HG03025 (cell line): ENCODE data around the gene LCT.

Experiments used
- ATAC-seq: cut with Tn5 transposase; IDR thresholded peaks from one replicate; pipeline ENCODE4 v1.9.1; 2021; ENCODE audit warnings: mild to moderate bottlenecking, moderate library complexity; ENCODE audit not compliant: unreplicated experiment, low FRiP score

Gene LCT

GRCh38 chr2:135744760-135745314, 92.1 kb downstream of the LCT start:
- ATAC-seq: no peak

GRCh38 chr2:135743860-135744259, 93.1 kb downstream of the LCT start:
- no peak for ATAC-seq

DNA sequence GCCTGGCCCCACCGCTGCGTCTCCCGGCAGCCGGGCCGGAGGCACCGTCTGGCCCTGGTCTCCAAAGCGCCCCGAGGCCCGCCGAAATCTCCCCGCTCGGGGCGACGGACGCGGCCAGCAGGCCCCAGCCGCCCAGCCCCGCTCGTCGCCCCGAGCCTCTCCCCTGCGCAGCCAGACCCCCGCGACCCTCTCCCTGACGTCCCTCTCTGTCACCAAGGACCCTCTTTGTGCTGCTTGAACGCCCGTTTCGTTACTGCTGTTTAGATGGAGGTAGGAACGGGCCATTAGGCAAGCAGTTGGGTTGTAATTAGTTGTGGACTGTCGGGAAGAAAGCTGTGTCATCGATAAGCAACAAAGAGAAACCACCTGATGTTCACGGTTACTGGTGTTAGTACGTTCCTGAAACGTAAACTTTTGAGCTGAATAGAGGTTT, 94.6 kb downstream of the LCT start:
- ATAC-seq: peak; percentile 23

- peak; percentile 88 for ATAC-seq
Observed at GRCh38 chr2:135741395-135742324, 95.3 kb downstream of the LCT start, which contains the start of gene UBXN4. Gene UBXN4, plus strand, starts transcription at chr2:135741855. Its CDS starts 75 bp downstream, at chr2:135741930.

DNA sequence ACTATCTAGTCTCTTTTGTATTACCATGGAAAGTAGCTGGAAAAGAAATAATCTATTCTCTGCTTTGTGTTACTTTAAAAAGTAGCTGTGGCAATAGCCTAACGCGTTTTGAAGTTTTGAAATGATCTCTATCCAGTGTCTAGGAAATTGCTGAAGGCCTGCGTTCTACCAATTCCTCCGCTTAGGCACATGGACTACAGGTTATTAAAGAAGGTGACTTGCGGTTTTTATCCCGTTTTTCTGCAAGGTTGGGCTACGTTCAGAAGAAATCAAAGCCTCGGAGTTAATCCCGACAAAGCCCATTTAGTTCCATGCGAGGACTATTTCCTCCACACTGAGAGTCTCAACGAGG, 96.0 kb downstream of the LCT start:
- ATAC-seq: no peak

- no peak for ATAC-seq
Observed at GRCh38 chr2:135740206-135740605, 96.8 kb downstream of the LCT start.
